ENCODE results near the gene HLCS. TPM values are rescaled to one million over a fixed set of nuclear protein-coding genes. Genes with fewer than 3 reads are reported as not detected.

Gene HLCS
- total and polyA plus RNA-seq, 10 of the 15 experiments (the other 5 are each of a cell fraction or from before 2014, with no cell fraction given): 1.5 to 12.7 (median 9.6) TPM

GRCh38 chr21:36751383-36751782 is 215.1 kb downstream of the HLCS start (continued):
- no peak for TF ChIP-seq BCLAF1 (IDR thresholded peaks at IDR 0.05)
- TF ChIP-seq ESRRA (IDR thresholded peaks at IDR 0.05; ENCODE audit: low read length): no peak
- no peak for TF ChIP-seq CHD4 (IDR thresholded peaks at IDR 0.05)
- TF ChIP-seq RUNX3 (IDR thresholded peaks at IDR 0.05; ENCODE audit: low read length): no peak
- no peak for TF ChIP-seq MEF2A (IDR thresholded peaks at IDR 0.05; ENCODE audit: insufficient read depth, low read depth, low read length)
- TF ChIP-seq E2F8 (IDR thresholded peaks at IDR 0.05; ENCODE audit: low read depth, partially characterized antibody): no peak
- no peak for TF ChIP-seq PKNOX1 (IDR thresholded peaks at IDR 0.05)
- no peak for TF ChIP-seq CEBPZ (IDR thresholded peaks at IDR 0.05; ENCODE audit: low read depth, low read length)
- TF ChIP-seq ZNF24 (IDR thresholded peaks at IDR 0.05): no peak
- no peak for TF ChIP-seq BACH1 (IDR thresholded peaks at IDR 0.05; ENCODE audit: borderline replicate concordance)
- no peak for TF ChIP-seq ELK1 (IDR thresholded peaks at IDR 0.05; ENCODE audit: low read depth, low read length)
- TF ChIP-seq NFIC (IDR thresholded peaks at IDR 0.05; ENCODE audit: low read depth, low read length): no peak
- no peak for TF ChIP-seq SIX5 (IDR thresholded peaks at IDR 0.05; ENCODE audit: low read depth, low read length, severe bottlenecking)
- no peak for TF ChIP-seq BRCA1 (IDR thresholded peaks at IDR 0.05; ENCODE audit: low read depth, low read length)
- TF ChIP-seq CBFB (IDR thresholded peaks at IDR 0.05; ENCODE audit: low read depth): no peak

All from GM12878 (cell line).